Progenitor cell of endocrine pancreas (in vitro differentiated cells): ENCODE results near the gene MPG. TPM values are rescaled to one million over a fixed set of nuclear protein-coding genes. Genes with fewer than 3 reads are reported as not detected.

Source experiments
- DNase-seq: peaks from one replicate; pipeline ENCODE4 v3.0.0; 2021; ENCODE audit warnings: low spot score; ENCODE audit not compliant: unreplicated experiment
- H3K27ac Mint-ChIP-seq: 2 replicates; pipeline ENCODE4 v1.8.0; 2021; ENCODE audit warnings: mild to moderate bottlenecking, moderate library complexity, mixed read lengths
- H3K27me3 Mint-ChIP-seq: 2 replicates; pipeline ENCODE4 v1.8.0; 2021; ENCODE audit warnings: mixed read lengths
- H3K36me3 Mint-ChIP-seq: 2 replicates; pipeline ENCODE4 v1.8.0; 2022; ENCODE audit warnings: mixed read lengths; ENCODE audit not compliant: insufficient read depth
- H3K4me1 Mint-ChIP-seq: 2 replicates; pipeline ENCODE4 v1.8.0; 2021; ENCODE audit warnings: low read depth, mixed read lengths
- H3K4me3 Mint-ChIP-seq: 2 replicates; pipeline ENCODE4 v1.8.0; 2021; ENCODE audit warnings: low read depth, mild to moderate bottlenecking, moderate library complexity, mixed read lengths
- H3K9me3 Mint-ChIP-seq: 2 replicates; pipeline ENCODE4 v1.8.0; 2021; ENCODE audit warnings: low read depth, mixed read lengths
- total RNA-seq: library from RNA; stranded (reverse); gene quantifications from 2 replicates; pipeline ENCODE4 v1.2.1, GENCODE V29; 2021
- TF ChIP-seq, protein P1 (sequence below): fragments of 200-600 bp; sonication (generic); IDR thresholded peaks from one replicate; pipeline ENCODE4 v1.5.0; 2021; ENCODE audit warnings: antibody characterized with exemption, mild to moderate bottlenecking; ENCODE audit not compliant: unreplicated experiment

Gene MPG
- total RNA-seq, 1 donor from 2014 or later: 35.2 TPM

DNA sequence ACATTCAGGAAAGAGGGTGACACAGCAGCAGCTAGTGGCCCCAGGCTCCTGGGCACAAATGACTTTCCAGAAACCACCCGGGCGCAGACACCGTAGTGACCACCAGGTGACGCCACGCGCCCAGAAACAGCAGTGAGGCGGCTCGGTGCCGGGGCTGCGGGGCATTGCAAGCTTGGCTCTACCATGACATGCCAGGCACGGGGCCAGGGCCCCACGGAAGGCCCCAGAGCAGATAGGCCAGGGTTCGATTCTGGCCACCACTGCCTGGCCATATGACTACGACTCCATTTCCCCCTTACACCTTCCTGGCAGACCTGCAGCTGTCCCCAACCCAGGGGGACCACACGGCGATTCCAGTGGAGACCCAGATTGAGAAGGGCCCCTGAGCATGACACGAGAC is 12.3 kb upstream of the MPG start:
- TF ChIP-seq, protein P1, sequence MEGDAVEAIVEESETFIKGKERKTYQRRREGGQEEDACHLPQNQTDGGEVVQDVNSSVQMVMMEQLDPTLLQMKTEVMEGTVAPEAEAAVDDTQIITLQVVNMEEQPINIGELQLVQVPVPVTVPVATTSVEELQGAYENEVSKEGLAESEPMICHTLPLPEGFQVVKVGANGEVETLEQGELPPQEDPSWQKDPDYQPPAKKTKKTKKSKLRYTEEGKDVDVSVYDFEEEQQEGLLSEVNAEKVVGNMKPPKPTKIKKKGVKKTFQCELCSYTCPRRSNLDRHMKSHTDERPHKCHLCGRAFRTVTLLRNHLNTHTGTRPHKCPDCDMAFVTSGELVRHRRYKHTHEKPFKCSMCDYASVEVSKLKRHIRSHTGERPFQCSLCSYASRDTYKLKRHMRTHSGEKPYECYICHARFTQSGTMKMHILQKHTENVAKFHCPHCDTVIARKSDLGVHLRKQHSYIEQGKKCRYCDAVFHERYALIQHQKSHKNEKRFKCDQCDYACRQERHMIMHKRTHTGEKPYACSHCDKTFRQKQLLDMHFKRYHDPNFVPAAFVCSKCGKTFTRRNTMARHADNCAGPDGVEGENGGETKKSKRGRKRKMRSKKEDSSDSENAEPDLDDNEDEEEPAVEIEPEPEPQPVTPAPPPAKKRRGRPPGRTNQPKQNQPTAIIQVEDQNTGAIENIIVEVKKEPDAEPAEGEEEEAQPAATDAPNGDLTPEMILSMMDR: peak; percentile 91
- Mint-ChIP-seq H3K27me3 (no peaks in the 10 kb centered on the region), H3K4me3 (no peak overlapping the region), H3K4me1 (peaks cover under 1% of the 10 kb centered on the region), H3K9me3 (no peaks in the 10 kb centered on the region), H3K36me3 (peaks cover 3% of the 10 kb centered on the region), H3K27ac (no peak overlapping the region)
- peak; percentile 78 for DNase-seq

DNA sequence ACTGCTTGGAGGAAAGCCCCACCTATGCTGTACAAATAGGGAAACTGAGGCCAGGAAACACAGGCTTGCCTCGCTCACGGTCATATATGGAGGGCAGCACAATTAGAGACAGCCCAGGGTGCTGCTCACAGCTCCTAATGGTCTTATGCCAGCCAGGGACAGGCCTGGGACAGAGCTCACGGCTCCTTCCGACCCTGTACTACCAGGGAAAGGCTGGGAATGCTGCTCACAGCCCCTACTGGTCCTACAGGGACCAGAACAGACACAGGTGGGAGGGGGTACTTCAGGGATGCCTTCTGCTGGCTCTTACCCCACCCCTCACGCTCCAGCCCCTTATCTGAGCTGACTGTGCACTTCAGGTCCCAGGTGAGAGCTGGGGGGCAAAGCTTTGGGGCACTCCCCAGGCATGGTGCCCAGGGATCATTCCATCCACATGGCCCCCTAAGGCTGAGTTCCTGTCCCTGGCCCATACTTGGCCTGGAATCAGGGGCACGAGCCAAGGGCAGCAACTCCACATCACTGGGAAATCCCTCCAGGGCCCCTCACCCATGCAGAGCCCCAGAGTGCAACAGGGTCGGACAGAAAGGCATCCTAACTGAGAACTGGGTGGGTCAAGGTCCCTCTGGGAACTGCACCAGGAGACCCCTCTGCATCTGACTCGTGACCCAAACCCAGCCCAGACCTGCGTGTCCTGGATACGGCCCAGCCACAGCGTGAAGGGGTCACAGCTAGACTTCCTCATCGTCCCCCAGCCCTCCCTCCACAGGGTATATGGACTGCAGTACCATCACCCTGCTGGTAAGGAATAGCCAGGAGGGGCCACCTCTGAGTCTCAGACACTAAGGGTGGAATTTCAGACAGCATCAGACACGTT is 11.5 kb upstream of the MPG start:
- H3K27ac Mint-ChIP-seq: no peak overlapping the region
- no peaks in the 10 kb centered on the region for H3K9me3 Mint-ChIP-seq
- TF ChIP-seq, protein P1: no peak
- H3K4me1 Mint-ChIP-seq: peaks cover 4% of the 10 kb centered on the region
- no peak overlapping the region for H3K4me3 Mint-ChIP-seq
- no peak for DNase-seq
- H3K27me3 Mint-ChIP-seq: no peaks in the 10 kb centered on the region
- peaks cover 2% of the 10 kb centered on the region for H3K36me3 Mint-ChIP-seq

DNA sequence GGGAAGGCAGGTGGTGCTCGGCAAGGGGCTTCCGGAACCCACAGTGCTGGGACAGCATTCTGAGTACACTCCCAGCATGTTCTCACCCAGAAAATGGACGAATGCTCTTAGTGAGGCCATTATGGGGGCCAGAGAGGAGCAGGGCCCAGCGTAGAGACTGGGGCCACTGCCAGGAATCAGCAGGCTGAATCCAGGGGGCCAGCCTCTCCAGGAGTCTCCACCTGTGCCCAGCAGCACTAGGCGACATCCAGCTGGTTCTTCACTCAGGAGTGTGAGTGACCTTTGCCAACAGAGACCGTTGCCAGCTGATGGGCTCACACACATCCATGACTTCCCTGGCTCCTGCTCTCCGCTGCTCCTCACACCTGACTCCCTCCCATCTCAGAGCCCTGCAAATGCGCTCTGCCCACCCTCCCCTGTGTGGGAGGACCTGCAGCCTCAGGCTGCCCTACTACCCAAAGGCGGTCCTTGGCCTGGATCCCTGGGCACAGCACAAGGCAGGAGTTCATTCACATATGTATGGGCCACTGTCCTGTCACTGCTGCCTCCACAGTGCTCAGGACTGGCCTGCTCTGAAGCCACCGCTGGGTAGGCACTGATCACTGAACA is 10.7 kb upstream of the MPG start:
- Mint-ChIP-seq H3K27ac (no peak overlapping the region), H3K4me1 (peaks cover 6% of the 10 kb centered on the region), H3K4me3 (no peak overlapping the region), H3K36me3 (no peaks in the 10 kb centered on the region), H3K27me3 (no peaks in the 10 kb centered on the region), H3K9me3 (no peaks in the 10 kb centered on the region)
- DNase-seq: no peak
- TF ChIP-seq, protein P1: no peak

DNA sequence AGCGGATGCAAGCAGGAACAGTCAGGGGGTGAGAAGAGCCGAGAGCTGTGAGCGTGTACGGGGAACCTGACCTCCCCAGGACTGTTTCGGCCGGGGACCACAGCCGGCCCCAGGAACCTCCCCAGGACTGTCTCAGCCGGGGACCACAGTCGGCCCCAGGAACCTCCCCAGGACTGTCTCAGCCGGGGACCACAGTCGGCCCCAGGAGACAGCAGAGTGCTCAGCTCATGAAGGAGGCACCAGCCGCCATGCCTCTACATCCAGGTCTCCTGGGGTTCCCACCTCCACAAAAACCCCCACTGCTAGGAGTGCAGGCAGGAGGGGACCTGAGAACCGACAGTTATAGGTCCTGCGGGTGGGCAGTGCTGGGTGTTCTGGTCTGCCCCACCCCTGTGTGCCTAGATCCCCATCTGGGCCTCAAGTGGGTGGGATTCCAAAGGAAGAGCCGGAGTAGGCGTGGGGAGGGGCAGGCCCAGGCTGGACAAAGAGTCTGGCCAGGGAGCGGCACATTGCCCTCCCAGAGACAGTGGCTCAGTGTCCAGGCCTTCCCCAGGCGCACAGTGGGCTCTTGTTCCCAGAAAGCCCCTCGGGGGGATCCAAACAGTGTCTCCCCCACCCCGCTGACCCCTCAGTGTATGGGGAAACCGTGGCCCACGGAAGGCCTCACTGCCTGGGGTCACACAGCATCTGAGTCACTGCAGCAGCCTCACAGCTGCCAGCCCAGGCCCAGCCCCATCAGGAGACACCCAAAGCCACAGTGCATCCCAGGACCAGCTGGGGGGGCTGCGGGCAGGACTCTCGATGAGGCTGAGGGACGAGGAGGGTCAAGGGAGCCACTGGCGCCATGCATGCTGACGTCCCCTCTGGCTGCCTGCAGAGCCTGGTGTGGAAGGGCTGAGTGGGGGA is 9.9 kb upstream of the MPG start:
- peak; percentile 9 for DNase-seq
- TF ChIP-seq, protein P1: no peak
- Mint-ChIP-seq H3K27ac (no peak overlapping the region), H3K36me3 (no peaks in the 10 kb centered on the region), H3K4me3 (peak overlapping the region; percentile 7), H3K4me1 (peaks cover 9% of the 10 kb centered on the region), H3K9me3 (no peaks in the 10 kb centered on the region), H3K27me3 (no peaks in the 10 kb centered on the region)

DNA sequence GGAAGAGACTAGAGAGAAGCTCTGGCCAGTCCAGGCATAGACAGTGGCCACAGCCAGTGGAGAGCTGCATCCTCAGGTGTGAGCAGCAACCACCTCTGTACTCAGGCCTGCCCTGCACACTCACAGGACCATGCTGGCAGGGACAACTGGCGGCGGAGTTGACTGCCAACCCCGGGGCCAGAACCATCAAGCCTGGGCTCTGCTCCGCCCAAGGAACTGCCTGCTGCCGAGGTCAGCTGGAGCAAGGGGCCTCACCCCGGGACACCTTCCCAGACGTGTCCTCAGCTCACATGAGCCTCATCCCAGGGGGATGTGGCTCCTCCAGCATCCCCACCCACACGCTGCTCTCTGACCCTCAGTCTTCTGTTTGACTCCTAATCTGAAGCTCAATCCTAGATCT is 8.8 kb upstream of the MPG start:
- peak overlapping the region; percentile 24 for H3K27ac Mint-ChIP-seq
- no peaks in the 10 kb centered on the region for H3K9me3 Mint-ChIP-seq
- no peak for DNase-seq
- peaks cover under 1% of the 10 kb centered on the region for H3K27me3 Mint-ChIP-seq
- peaks cover 9% of the 10 kb centered on the region for H3K4me1 Mint-ChIP-seq
- H3K4me3 Mint-ChIP-seq: no peak overlapping the region
- TF ChIP-seq, protein P1: no peak
- no peaks in the 10 kb centered on the region for H3K36me3 Mint-ChIP-seq
